Panc1 (cell line): ENCODE results near the gene VARS2. TPM values are rescaled to one million over a fixed set of nuclear protein-coding genes. Genes with fewer than 3 reads are reported as not detected.

Experiments used
- ATAC-seq: fragments of 200-7000 bp; cut with Tn5 transposase; 2 replicates; pipeline ENCODE4 v1.9.1; 2020; ENCODE audit warnings: mild to moderate bottlenecking, moderate library complexity
- BruUV-seq: library from RNA; stranded (reverse); fragments of 400-500 nt; replicated peaks from 2 replicates; lab custom pipeline; 2021; lab: Mats Ljungman, UMichigan
- CTCF ChIA-PET: fragments of 300-600 bp; sonication (Branson Sonifier 250); formaldehyde crosslinking; loops from one replicate; lab custom pipeline; 2022; ENCODE audit warnings: antibody characterized with exemption; lab: Charles Lee
- POLR2A ChIA-PET: fragments of 300-600 bp; sonication (Branson Sonifier 250); formaldehyde crosslinking; loops from one replicate; lab custom pipeline; 2022; ENCODE audit warnings: antibody characterized with exemption; lab: Charles Lee
- DNase-seq: peaks from one replicate; pipeline ENCODE4 v3.0.0-alpha.2; 2010; ENCODE audit warnings: low read depth, low spot score
- H3K27ac ChIP-seq: 2 replicates; pipeline ENCODE4 v1.5.1; 2011; ENCODE audit warnings: mild to moderate bottlenecking, low read length, inconsistent platforms
- H3K27me3 ChIP-seq: fragments of 200-500 bp; sonication (Bioruptor generic); 2 replicates; pipeline ENCODE4 v1.6.0; 2014; ENCODE audit warnings: low read length, inconsistent platforms; ENCODE audit not compliant: control insufficient read depth, insufficient read depth
- H3K36me3 ChIP-seq: fragments of 200-500 bp; sonication (Bioruptor generic); 2 replicates; pipeline ENCODE4 v1.5.1; 2014; ENCODE audit warnings: inconsistent platforms, mild to moderate bottlenecking, low read length, moderate library complexity; ENCODE audit not compliant: control insufficient read depth, insufficient read depth
- H3K4me1 ChIP-seq: 2 replicates; pipeline ENCODE4 v1.5.1; 2011; ENCODE audit warnings: inconsistent platforms, mild to moderate bottlenecking, low read length, moderate library complexity; ENCODE audit not compliant: control insufficient read depth, insufficient read depth
- H3K4me3 ChIP-seq, 2 experiments: 2 replicates each; pipeline ENCODE4 v1.5.1; 2011 to 2012; ENCODE audit warnings: low read depth in 2 of 2, low read length in 2 of 2, mild to moderate bottlenecking in 2 of 2, inconsistent platforms in 1 of 2, moderate library complexity in 1 of 2
- H3K9me3 ChIP-seq: fragments of 200-500 bp; sonication (Bioruptor generic); 2 replicates; pipeline ENCODE4 v1.5.1; 2014; ENCODE audit warnings: low read depth, mild to moderate bottlenecking, inconsistent platforms, low read length, moderate library complexity; ENCODE audit not compliant: control insufficient read depth, insufficient read depth
- CTCF ChIP-seq: fragments of 450-650 bp; IDR thresholded peaks from 2 replicates; pipeline ENCODE4 v1.5.1; 2017; ENCODE audit warnings: mild to moderate bottlenecking
- POLR2AphosphoS5 ChIP-seq: IDR thresholded peaks from 2 replicates; pipeline ENCODE4 v1.6.1; 2012; ENCODE audit warnings: mild to moderate bottlenecking, low read depth, low read length, moderate library complexity
- REST ChIP-seq, 2 experiments: IDR thresholded peaks; 2 replicates each; pipeline ENCODE4 v1.6.1; 2011 to 2012; ENCODE audit warnings: low read depth in 2 of 2, control low read depth in 1 of 2, low read length in 1 of 2, mild to moderate bottlenecking in 1 of 2, moderate library complexity in 1 of 2; ENCODE audit not compliant: insufficient read depth in 1 of 2
- SIN3A ChIP-seq: IDR thresholded peaks from 2 replicates; pipeline ENCODE4 v1.6.1; 2012; ENCODE audit warnings: low read depth, mild to moderate bottlenecking, low read length, moderate library complexity, borderline replicate concordance; ENCODE audit not compliant: insufficient read depth
- TCF7L2 ChIP-seq: IDR thresholded peaks from 2 replicates; pipeline ENCODE4 v1.6.1; 2011; ENCODE audit warnings: mild to moderate bottlenecking, low read depth, low read length, inconsistent platforms
- in situ Hi-C: cut with HindIII; loops from 2 replicates; pipeline ENCODE4 v1.10.0; 2016; ENCODE audit warnings: low sequenced_read_pairs, low pct_unique_long_range_greater_than_20kb
- intact Hi-C: fragments of 100-400 bp; cut with micrococcal nuclease; formaldehyde crosslinking; loops from one replicate; pipeline ENCODE4 v1.10.0; 2022; ENCODE audit not compliant: unreplicated experiment
- total RNA-seq: library from RNA; stranded (reverse); gene quantifications from one replicate; pipeline ENCODE4 v1.2.1, GENCODE V29; 2021; ENCODE audit not compliant: unreplicated experiment

Gene VARS2
- total RNA-seq, 1 experiment from 2014 or later: 42.7 TPM

GRCh38 chr6:30898750-30899360 lies 15.2 kb upstream of the VARS2 start:
- no peaks in the 10 kb centered on the region for H3K9me3 ChIP-seq
- DNase-seq (no peak), ATAC-seq (0 out of 2 replicates have a peak, but pooled peaks have one; percentile 12)
- POLR2A ChIA-PET: interaction anchor here (0.6 kb wide), 1 partner anchor 54 kb away, joined by 10 read pairs; no protein-coding TSS in a partner anchor
- TF ChIP-seq POLR2AphosphoS5: no peak
- TF ChIP-seq SIN3A: no peak
- no peak for TF ChIP-seq TCF7L2
- TF ChIP-seq CTCF: no peak
- TF ChIP-seq REST (IDR thresholded peaks at IDR 0.05; ENCODE audit: insufficient read depth in 1 of 2, low read depth in 2 of 2, low read length in 1 of 2): no peak
- CTCF ChIA-PET: no interaction called here
- BruUV-seq: no TSS peak
- H3K27me3 ChIP-seq: no peaks in the 10 kb centered on the region
- H3K27ac ChIP-seq: no peak overlapping the region
- H3K36me3 ChIP-seq: no peaks in the 10 kb centered on the region
- in situ Hi-C loops: no loop called here
- no peaks in the 10 kb centered on the region for H3K4me1 ChIP-seq
- no peak overlapping the region for H3K4me3 ChIP-seq
- intact Hi-C loops: no loop called here

GRCh38 chr6:30900863-30901417 lies 13.1 kb upstream of the VARS2 start:
- in situ Hi-C loops: no loop called here
- POLR2A ChIA-PET: interaction anchor here (0.6 kb wide), 1 partner anchor 179 kb away, joined by 3 read pairs; no protein-coding TSS in a partner anchor
- CTCF ChIA-PET: no interaction called here

GRCh38 chr6:30901436-30901835 lies 12.6 kb upstream of the VARS2 start:
- ChIA-PET CTCF (no interaction called here), POLR2A (interaction anchor here (0.6 kb wide), 1 partner anchor 161 kb away, joined by 6 read pairs; no protein-coding TSS in a partner anchor)
- no peak for ATAC-seq
- no peak for TF ChIP-seq POLR2AphosphoS5
- no peak for TF ChIP-seq TCF7L2
- TF ChIP-seq REST (IDR thresholded peaks at IDR 0.05; ENCODE audit: insufficient read depth in 1 of 2, low read depth in 2 of 2, low read length in 1 of 2): no peak
- no peak for TF ChIP-seq CTCF
- TF ChIP-seq SIN3A: no peak
- DNase-seq: no peak
- Histone ChIP-seq H3K36me3 (no peaks in the 10 kb centered on the region), H3K4me1 (no peaks in the 10 kb centered on the region), H3K4me3 (no peak overlapping the region), H3K27ac (no peak overlapping the region), H3K9me3 (no peaks in the 10 kb centered on the region), H3K27me3 (no peaks in the 10 kb centered on the region)
- in situ Hi-C loops: no loop called here
- no TSS peak for BruUV-seq
- intact Hi-C loops: no loop called here

More at GRCh38 chr6:30900863-30901417, 13.1 kb upstream of the VARS2 start:
- BruUV-seq: no TSS peak
- no peak overlapping the region for H3K4me3 ChIP-seq
- DNase-seq: no peak
- no peak for TF ChIP-seq POLR2AphosphoS5
- TF ChIP-seq SIN3A: no peak
- H3K27me3 ChIP-seq: no peaks in the 10 kb centered on the region
- ATAC-seq: no peak
- H3K36me3 ChIP-seq: no peaks in the 10 kb centered on the region
- intact Hi-C loops: no loop called here
- no peak overlapping the region for H3K27ac ChIP-seq
- H3K9me3 ChIP-seq: no peaks in the 10 kb centered on the region
- H3K4me1 ChIP-seq: no peaks in the 10 kb centered on the region
